ENCODE results near the gene MIA2.
A peak's percentile ranks its signal among the peaks of the same experiment; 100 is the strongest.

GRCh38 chr14:39265806-39266524 lies 32.2 kb downstream of the MIA2 start:
- TF ChIP-seq CTCF (IDR thresholded peaks at IDR 0.05) (no peak), POLR2A (IDR thresholded peaks at IDR 0.05) (no peak), POLR2AphosphoS5 (IDR thresholded peaks at IDR 0.05; ENCODE audit: insufficient read depth in 1 of 2, low read depth in 1 of 2) (peak in 1 of 2 donors; percentile 25)

Data from vagina (tissue), 2 donors.